ENCODE measurements around the gene NOP58.

DNA sequence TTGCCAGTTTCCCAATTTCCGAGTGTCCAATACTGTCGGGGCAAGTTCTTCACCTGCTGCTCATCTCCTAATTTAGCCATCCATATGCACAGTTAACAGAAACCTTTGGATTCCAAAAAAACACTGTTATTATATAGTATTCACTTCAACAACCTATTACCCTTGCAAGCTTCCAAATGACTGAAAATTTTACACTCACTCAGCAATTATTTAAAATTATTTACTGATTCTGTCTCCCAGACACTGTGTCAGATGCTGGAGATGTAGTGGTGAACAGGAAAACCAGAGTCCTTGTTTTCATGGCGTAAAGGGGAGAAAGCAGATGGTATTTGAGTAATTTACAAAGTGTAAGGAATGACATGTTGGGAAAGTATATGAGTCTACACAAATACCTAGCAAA is 56.9 kb downstream of the NOP58 start:
- TF ChIP-seq, protein P1, sequence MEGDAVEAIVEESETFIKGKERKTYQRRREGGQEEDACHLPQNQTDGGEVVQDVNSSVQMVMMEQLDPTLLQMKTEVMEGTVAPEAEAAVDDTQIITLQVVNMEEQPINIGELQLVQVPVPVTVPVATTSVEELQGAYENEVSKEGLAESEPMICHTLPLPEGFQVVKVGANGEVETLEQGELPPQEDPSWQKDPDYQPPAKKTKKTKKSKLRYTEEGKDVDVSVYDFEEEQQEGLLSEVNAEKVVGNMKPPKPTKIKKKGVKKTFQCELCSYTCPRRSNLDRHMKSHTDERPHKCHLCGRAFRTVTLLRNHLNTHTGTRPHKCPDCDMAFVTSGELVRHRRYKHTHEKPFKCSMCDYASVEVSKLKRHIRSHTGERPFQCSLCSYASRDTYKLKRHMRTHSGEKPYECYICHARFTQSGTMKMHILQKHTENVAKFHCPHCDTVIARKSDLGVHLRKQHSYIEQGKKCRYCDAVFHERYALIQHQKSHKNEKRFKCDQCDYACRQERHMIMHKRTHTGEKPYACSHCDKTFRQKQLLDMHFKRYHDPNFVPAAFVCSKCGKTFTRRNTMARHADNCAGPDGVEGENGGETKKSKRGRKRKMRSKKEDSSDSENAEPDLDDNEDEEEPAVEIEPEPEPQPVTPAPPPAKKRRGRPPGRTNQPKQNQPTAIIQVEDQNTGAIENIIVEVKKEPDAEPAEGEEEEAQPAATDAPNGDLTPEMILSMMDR (IDR thresholded peaks at IDR 0.05): no peak
- no peak for TF ChIP-seq POLR2AphosphoS5 (IDR thresholded peaks at IDR 0.05)
